Measurements from ENCODE around the gene CAV1. TPM values are rescaled to one million over a fixed set of nuclear protein-coding genes. Genes with fewer than 3 reads are reported as not detected.

The CAV1 gene
- total RNA-seq, 1 donor from 2014 or later, result 1,027 TPM

GRCh38 chr7:116528008-116528789, 3.4 kb downstream of the CAV1 start:
- DNase-seq (ENCODE audit: extremely low read depth, low read depth, low spot score), result peak; percentile 70

- no peak for DNase-seq (ENCODE audit: extremely low read depth, low read depth, low spot score)
These were observed 4.4 kb downstream of the CAV1 start for GRCh38 chr7:116529250-116529649.

- no peak for DNase-seq (ENCODE audit: extremely low read depth, low read depth, low spot score)
These were observed 5.4 kb downstream of the CAV1 start for GRCh38 chr7:116530107-116530820.

- DNase-seq (ENCODE audit: extremely low read depth, low read depth, low spot score), result no peak
These were observed 7.4 kb downstream of the CAV1 start for GRCh38 chr7:116532102-116532688.

GRCh38 chr7:116534790-116535189, 10.0 kb downstream of the CAV1 start:
- no peak for DNase-seq (ENCODE audit: extremely low read depth, low read depth, low spot score)

GRCh38 chr7:116535416-116535815, 10.6 kb downstream of the CAV1 start:
- no peak for DNase-seq (ENCODE audit: extremely low read depth, low read depth, low spot score)

- DNase-seq (ENCODE audit: extremely low read depth, low read depth, low spot score), result no peak
These were observed 13.3 kb downstream of the CAV1 start for GRCh38 chr7:116538138-116538537.

GRCh38 chr7:116539879-116540278, 15.0 kb downstream of the CAV1 start:
- DNase-seq (ENCODE audit: extremely low read depth, low read depth, low spot score), result no peak

GRCh38 chr7:116540743-116541142, 15.9 kb downstream of the CAV1 start:
- no peak for DNase-seq (ENCODE audit: extremely low read depth, low read depth, low spot score)

- no peak for DNase-seq (ENCODE audit: extremely low read depth, low read depth, low spot score)
These were observed 17.1 kb downstream of the CAV1 start for GRCh38 chr7:116541951-116542350.

GRCh38 chr7:116542618-116543017, 17.8 kb downstream of the CAV1 start:
- no peak for DNase-seq (ENCODE audit: extremely low read depth, low read depth, low spot score)

GRCh38 chr7:116543664-116544063, 18.8 kb downstream of the CAV1 start:
- DNase-seq (ENCODE audit: extremely low read depth, low read depth, low spot score), result no peak

- DNase-seq (ENCODE audit: extremely low read depth, low read depth, low spot score), result no peak
These were observed 19.7 kb downstream of the CAV1 start for GRCh38 chr7:116544487-116544886.

GRCh38 chr7:116545411-116545993, 20.7 kb downstream of the CAV1 start:
- DNase-seq (ENCODE audit: extremely low read depth, low read depth, low spot score), result no peak

GRCh38 chr7:116546054-116546453, 21.2 kb downstream of the CAV1 start:
- no peak for DNase-seq (ENCODE audit: extremely low read depth, low read depth, low spot score)

- DNase-seq (ENCODE audit: extremely low read depth, low read depth, low spot score), result no peak
These were observed 22.1 kb downstream of the CAV1 start for GRCh38 chr7:116546916-116547315.

- no peak for DNase-seq (ENCODE audit: extremely low read depth, low read depth, low spot score)
These were observed 22.5 kb downstream of the CAV1 start for GRCh38 chr7:116547347-116547746.

- no peak for DNase-seq (ENCODE audit: extremely low read depth, low read depth, low spot score)
These were observed 23.7 kb downstream of the CAV1 start for GRCh38 chr7:116548506-116548905.

- DNase-seq (ENCODE audit: extremely low read depth, low read depth, low spot score), result no peak
These were observed 24.5 kb downstream of the CAV1 start for GRCh38 chr7:116549370-116549769.

GRCh38 chr7:116551692-116552091, 26.9 kb downstream of the CAV1 start:
- no peak for DNase-seq (ENCODE audit: extremely low read depth, low read depth, low spot score)

GRCh38 chr7:116552602-116553001, 27.8 kb downstream of the CAV1 start:
- no peak for DNase-seq (ENCODE audit: extremely low read depth, low read depth, low spot score)

Data from glomerular endothelial cell (primary cell).